HepG2 (cell line): ENCODE data around the gene DNASE1L2. TPM values are rescaled to one million over a fixed set of nuclear protein-coding genes. Genes with fewer than 3 reads are reported as not detected.

Experiments used
- BCL6 ChIP-seq: IDR thresholded peaks from 2 replicates; pipeline ENCODE4 v1.6.1; 2016; ENCODE audit warnings: missing genetic modification reagents, missing compliant biosample characterization
- CBX1 ChIP-seq: IDR thresholded peaks from one replicate; pipeline ENCODE4 v1.6.1; 2016; ENCODE audit warnings: antibody characterized with exemption, low read depth
- DNMT1 ChIP-seq: sonication (generic); formaldehyde crosslinking; IDR thresholded peaks from 2 replicates; pipeline ENCODE4 v1.5.1; 2020; ENCODE audit warnings: mild to moderate bottlenecking, missing genetic modification reagents
- ESRRA ChIP-seq: sonication (generic); formaldehyde crosslinking; IDR thresholded peaks from 2 replicates; pipeline ENCODE4 v1.5.1; 2020; ENCODE audit warnings: mild to moderate bottlenecking, low read depth, missing genetic modification reagents
- EZH2 ChIP-seq: conservative IDR thresholded peaks from 2 replicates; pipeline ENCODE4 v1.6.1; 2012; ENCODE audit warnings: mild to moderate bottlenecking, low read depth, low read length, moderate library complexity
- HOXD1 ChIP-seq: sonication (generic); formaldehyde crosslinking; IDR thresholded peaks from 2 replicates; pipeline ENCODE4 v1.5.0; 2020; ENCODE audit warnings: missing genetic modification reagents
- MED13 ChIP-seq: sonication (generic); formaldehyde crosslinking; IDR thresholded peaks from 2 replicates; pipeline ENCODE4 v1.5.0; 2020; ENCODE audit warnings: missing genetic modification reagents
- NR2F1 ChIP-seq, 2 experiments: fragments of 450-650 bp in 1 of 2; formaldehyde crosslinking in 1 of 2; IDR thresholded peaks; 2 replicates each; pipeline versions ENCODE4 v1.5.0 to v1.6.1; 2016 to 2020; ENCODE audit warnings: mild to moderate bottlenecking in 1 of 2, missing compliant biosample characterization in 1 of 2, missing genetic modification reagents in 1 of 2, moderate library complexity in 1 of 2
- RXRB ChIP-seq: IDR thresholded peaks from 2 replicates; pipeline ENCODE4 v1.6.1; 2016; ENCODE audit warnings: borderline replicate concordance, missing genetic modification reagents, missing compliant biosample characterization
- TEAD3 ChIP-seq: optimal IDR thresholded peaks from 2 replicates; pipeline ENCODE3; 2016; ENCODE audit warnings: borderline replicate concordance
- ZFAT ChIP-seq: sonication (generic); formaldehyde crosslinking; conservative IDR thresholded peaks from 2 replicates; pipeline ENCODE4 v1.8.1; 2023; ENCODE audit warnings: missing genetic modification reagents, inconsistent platforms
- ZNF441 ChIP-seq: sonication (generic); formaldehyde crosslinking; IDR thresholded peaks from 2 replicates; pipeline ENCODE4 v1.7.0; 2021; ENCODE audit warnings: missing genetic modification reagents, borderline replicate concordance
- ZNF572 ChIP-seq: sonication (generic); formaldehyde crosslinking; IDR thresholded peaks from 2 replicates; pipeline ENCODE4 v1.5.1; 2020; ENCODE audit warnings: mild to moderate bottlenecking, missing genetic modification reagents
- ZNF891 ChIP-seq: sonication (generic); formaldehyde crosslinking; IDR thresholded peaks from 2 replicates; pipeline ENCODE4 v1.5.0; 2020; ENCODE audit warnings: mild to moderate bottlenecking, missing genetic modification reagents
- polyA plus RNA-seq, 8 experiments: library from polyadenylated mRNA; depleted of rRNA in 3 of 8; stranded (reverse) in 7 of 8; unstranded in 1 of 8; fragments of >200 nt; fragmentation: Illumina TruSeq in 4 of 8; extraction: Trizol in 4 of 8; gene quantifications; 2 replicates each; pipeline versions ENCODE4 v1.2.1 to v1.2.3, GENCODE V29; 2011 to 2016; ENCODE audit warnings: low read depth in 4 of 8, missing spikeins in 1 of 8, mixed read lengths in 1 of 8; ENCODE audit not compliant: insufficient read depth in 1 of 8
- total RNA-seq, 5 experiments: library from RNA; depleted of rRNA; stranded (reverse); fragments of >200 nt; fragmentation: Illumina TruSeq; extraction: Trizol; gene quantifications; 2 replicates each; pipeline ENCODE4 v1.2.3, GENCODE V29; 2016; ENCODE audit warnings: low read depth in 1 of 5
- TF ChIP-seq, protein P1 (sequence below): IDR thresholded peaks from 2 replicates; pipeline ENCODE4 v1.6.1; 2016; ENCODE audit warnings: low read depth, missing genetic modification reagents, missing compliant biosample characterization
- TF ChIP-seq, protein P2 (sequence below): IDR thresholded peaks from 2 replicates; pipeline ENCODE4 v1.6.1; 2018; ENCODE audit warnings: missing genetic modification reagents
- TF ChIP-seq, protein P3 (sequence below): sonication (generic); formaldehyde crosslinking; IDR thresholded peaks from 2 replicates; pipeline ENCODE4 v1.5.1; 2020; ENCODE audit warnings: mild to moderate bottlenecking, missing genetic modification reagents

Gene DNASE1L2
- total and polyA plus RNA-seq, 2 of the 13 experiments (the other 11 are each of a cell fraction or from before 2014, with no cell fraction given), result 0.44 to 0.50 TPM

DNA sequence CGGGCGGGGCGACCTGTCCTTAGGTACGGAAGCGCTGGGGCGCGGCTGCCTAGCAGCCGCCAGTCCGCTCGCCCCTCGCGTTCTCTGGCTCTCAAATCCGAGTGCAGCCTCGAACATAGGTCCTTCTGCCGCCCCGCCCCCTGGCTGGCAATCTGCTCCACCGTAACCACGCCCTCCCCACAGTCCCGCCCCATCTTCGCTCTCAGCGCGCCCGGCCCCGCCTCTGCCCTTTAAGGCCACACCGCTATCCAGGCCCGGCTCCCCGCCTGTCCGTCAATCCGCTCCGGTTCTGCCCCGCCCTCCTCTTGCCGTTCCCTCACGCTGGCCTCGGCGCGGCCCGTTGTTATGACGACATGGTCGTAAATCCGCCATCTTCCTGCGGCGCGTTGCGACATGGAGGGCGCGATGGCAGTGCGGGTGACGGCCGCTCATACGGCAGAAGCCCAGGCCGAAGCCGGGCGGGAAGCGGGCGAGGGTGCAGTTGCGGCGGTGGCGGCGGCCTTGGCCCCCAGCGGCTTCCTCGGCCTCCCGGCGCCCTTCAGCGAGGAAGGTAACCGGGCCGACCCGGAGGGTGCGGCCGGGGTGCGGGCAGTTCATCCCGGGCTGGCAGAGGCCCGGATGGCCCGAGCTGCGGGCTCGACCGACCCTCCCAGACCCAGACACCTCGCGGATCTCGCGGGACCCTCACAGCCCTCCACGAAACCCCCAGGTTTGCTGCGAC lies 12.9 kb upstream of the DNASE1L2 start, which contains the start of gene E4F1 (continued):
- TF ChIP-seq ZFAT (CRISPR knock-in tag) (no peak), ZNF441 (CRISPR knock-in tag) (peak; percentile 53; the same call in 1 of the 2 replicates), CBX1 (no peak), DNMT1 (no peak; the same call in 1 of the 2 replicates), HOXD1 (CRISPR knock-in tag) (peak; percentile 92), BCL6 (CRISPR knock-in tag) (peak; percentile 38; the same call in 1 of the 2 replicates), TEAD3 (CRISPR knock-in tag) (peak; percentile 60), ESRRA (CRISPR knock-in tag) (peak; percentile 73; the same call in 1 of the 2 replicates), EZH2 (no peak), ZNF891 (CRISPR knock-in tag) (0 out of 2 replicates have a peak, but pooled peaks have one; percentile 30), NR2F1 (CRISPR knock-in tag; IDR thresholded peaks at IDR 0.05) (no peak), RXRB (CRISPR knock-in tag) (no peak; the same call in 1 of the 2 replicates), MED13 (CRISPR knock-in tag) (peak; percentile 75; the same call in 1 of the 2 replicates), ZNF572 (CRISPR knock-in tag) (no peak; the same call in 1 of the 2 replicates)
- TF ChIP-seq, protein P1, sequence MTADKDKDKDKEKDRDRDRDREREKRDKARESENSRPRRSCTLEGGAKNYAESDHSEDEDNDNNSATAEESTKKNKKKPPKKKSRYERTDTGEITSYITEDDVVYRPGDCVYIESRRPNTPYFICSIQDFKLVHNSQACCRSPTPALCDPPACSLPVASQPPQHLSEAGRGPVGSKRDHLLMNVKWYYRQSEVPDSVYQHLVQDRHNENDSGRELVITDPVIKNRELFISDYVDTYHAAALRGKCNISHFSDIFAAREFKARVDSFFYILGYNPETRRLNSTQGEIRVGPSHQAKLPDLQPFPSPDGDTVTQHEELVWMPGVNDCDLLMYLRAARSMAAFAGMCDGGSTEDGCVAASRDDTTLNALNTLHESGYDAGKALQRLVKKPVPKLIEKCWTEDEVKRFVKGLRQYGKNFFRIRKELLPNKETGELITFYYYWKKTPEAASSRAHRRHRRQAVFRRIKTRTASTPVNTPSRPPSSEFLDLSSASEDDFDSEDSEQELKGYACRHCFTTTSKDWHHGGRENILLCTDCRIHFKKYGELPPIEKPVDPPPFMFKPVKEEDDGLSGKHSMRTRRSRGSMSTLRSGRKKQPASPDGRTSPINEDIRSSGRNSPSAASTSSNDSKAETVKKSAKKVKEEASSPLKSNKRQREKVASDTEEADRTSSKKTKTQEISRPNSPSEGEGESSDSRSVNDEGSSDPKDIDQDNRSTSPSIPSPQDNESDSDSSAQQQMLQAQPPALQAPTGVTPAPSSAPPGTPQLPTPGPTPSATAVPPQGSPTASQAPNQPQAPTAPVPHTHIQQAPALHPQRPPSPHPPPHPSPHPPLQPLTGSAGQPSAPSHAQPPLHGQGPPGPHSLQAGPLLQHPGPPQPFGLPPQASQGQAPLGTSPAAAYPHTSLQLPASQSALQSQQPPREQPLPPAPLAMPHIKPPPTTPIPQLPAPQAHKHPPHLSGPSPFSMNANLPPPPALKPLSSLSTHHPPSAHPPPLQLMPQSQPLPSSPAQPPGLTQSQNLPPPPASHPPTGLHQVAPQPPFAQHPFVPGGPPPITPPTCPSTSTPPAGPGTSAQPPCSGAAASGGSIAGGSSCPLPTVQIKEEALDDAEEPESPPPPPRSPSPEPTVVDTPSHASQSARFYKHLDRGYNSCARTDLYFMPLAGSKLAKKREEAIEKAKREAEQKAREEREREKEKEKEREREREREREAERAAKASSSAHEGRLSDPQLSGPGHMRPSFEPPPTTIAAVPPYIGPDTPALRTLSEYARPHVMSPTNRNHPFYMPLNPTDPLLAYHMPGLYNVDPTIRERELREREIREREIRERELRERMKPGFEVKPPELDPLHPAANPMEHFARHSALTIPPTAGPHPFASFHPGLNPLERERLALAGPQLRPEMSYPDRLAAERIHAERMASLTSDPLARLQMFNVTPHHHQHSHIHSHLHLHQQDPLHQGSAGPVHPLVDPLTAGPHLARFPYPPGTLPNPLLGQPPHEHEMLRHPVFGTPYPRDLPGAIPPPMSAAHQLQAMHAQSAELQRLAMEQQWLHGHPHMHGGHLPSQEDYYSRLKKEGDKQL (CRISPR knock-in tag), result 0 out of 2 replicates have a peak, but pooled peaks have one; percentile 24
- TF ChIP-seq, protein P2, sequence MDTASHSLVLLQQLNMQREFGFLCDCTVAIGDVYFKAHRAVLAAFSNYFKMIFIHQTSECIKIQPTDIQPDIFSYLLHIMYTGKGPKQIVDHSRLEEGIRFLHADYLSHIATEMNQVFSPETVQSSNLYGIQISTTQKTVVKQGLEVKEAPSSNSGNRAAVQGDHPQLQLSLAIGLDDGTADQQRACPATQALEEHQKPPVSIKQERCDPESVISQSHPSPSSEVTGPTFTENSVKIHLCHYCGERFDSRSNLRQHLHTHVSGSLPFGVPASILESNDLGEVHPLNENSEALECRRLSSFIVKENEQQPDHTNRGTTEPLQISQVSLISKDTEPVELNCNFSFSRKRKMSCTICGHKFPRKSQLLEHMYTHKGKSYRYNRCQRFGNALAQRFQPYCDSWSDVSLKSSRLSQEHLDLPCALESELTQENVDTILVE (CRISPR knock-in tag), result peak; percentile 97
- TF ChIP-seq, protein P3, sequence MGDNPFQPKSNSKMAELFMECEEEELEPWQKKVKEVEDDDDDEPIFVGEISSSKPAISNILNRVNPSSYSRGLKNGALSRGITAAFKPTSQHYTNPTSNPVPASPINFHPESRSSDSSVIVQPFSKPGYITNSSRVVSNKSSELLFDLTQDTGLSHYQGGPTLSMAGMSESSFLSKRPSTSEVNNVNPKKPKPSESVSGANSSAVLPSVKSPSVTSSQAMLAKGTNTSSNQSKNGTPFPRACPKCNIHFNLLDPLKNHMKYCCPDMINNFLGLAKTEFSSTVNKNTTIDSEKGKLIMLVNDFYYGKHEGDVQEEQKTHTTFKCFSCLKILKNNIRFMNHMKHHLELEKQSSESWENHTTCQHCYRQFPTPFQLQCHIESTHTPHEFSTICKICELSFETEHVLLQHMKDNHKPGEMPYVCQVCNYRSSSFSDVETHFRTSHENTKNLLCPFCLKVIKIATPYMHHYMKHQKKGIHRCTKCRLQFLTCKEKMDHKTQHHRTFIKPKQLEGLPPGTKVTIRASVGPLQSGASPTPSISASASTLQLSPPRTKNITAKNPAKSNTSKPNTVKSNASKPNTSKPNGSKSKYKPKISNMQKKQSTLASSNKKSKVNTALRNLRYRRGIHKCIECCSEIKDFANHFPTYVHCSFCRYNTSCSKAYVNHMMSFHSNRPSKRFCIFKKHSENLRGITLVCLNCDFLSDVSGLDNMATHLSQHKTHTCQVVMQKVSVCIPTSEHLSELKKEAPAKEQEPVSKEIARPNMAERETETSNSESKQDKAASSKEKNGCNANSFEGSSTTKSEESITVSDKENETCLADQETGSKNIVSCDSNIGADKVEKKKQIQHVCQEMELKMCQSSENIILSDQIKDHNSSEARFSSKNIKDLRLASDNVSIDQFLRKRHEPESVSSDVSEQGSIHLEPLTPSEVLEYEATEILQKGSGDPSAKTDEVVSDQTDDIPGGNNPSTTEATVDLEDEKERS, result peak; percentile 52; the same call in 1 of the 2 replicates
